ENCODE data around the gene EPB41L4A.

Gene EPB41L4A

DNA sequence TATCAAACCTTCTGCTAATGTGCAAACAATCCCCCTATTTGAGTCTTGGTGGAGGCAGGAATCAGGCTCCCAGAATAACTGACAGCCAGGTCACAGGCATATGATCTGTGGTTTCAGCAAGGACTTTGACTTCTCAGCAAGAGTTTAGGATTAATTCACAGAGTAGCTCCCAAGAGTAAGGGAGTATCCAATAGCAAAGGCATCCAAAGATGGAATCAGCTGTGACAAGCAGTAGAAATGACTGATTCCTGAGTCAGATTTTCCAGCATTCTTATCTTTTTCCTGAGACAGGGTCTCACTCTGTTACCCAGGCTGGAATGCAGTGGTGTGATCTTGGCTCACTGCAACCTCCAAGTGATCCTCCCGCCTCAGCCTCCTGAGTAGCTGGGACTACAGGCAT lies 108.3 kb downstream of the EPB41L4A start:
- Histone ChIP-seq H3K9me3 (ENCODE audit: insufficient read depth, low read depth, low read length) (no peaks in the 10 kb centered on the region), H2AFZ (ENCODE audit: low read length) (no peak overlapping the region), H4K20me1 (ENCODE audit: insufficient read depth, low read length, poor library complexity, severe bottlenecking) (no peaks in the 10 kb centered on the region), H3K4me1 (ENCODE audit: insufficient read depth, low read length, poor library complexity, severe bottlenecking) (peaks cover 2% of the 10 kb centered on the region), H3K27me3 (ENCODE audit: insufficient read depth, low read length, poor library complexity, severe bottlenecking) (no peaks in the 10 kb centered on the region), H3K4me3 (ENCODE audit: low read length, poor library complexity, severe bottlenecking) (no peak overlapping the region), H3K9me2 (replicated peaks; ENCODE audit: low read depth, low read length) (no peaks in the 10 kb centered on the region), H3K79me2 (ENCODE audit: insufficient read depth, low read length) (no peaks in the 10 kb centered on the region), H3F3A (ENCODE audit: low read depth) (no peaks in the 10 kb centered on the region), H3K4me2 (ENCODE audit: low read depth, low read length, poor library complexity, severe bottlenecking) (no peak overlapping the region), H3K9ac (ENCODE audit: low read depth, low read length, poor library complexity, severe bottlenecking) (no peak overlapping the region), H3K36me3 (ENCODE audit: insufficient read depth, low read length) (no peaks in the 10 kb centered on the region)
- no peak for TF ChIP-seq EZH2phosphoT487 (IDR thresholded peaks at IDR 0.05; ENCODE audit: borderline replicate concordance)
- TF ChIP-seq, protein P1, sequence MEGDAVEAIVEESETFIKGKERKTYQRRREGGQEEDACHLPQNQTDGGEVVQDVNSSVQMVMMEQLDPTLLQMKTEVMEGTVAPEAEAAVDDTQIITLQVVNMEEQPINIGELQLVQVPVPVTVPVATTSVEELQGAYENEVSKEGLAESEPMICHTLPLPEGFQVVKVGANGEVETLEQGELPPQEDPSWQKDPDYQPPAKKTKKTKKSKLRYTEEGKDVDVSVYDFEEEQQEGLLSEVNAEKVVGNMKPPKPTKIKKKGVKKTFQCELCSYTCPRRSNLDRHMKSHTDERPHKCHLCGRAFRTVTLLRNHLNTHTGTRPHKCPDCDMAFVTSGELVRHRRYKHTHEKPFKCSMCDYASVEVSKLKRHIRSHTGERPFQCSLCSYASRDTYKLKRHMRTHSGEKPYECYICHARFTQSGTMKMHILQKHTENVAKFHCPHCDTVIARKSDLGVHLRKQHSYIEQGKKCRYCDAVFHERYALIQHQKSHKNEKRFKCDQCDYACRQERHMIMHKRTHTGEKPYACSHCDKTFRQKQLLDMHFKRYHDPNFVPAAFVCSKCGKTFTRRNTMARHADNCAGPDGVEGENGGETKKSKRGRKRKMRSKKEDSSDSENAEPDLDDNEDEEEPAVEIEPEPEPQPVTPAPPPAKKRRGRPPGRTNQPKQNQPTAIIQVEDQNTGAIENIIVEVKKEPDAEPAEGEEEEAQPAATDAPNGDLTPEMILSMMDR (conservative IDR thresholded peaks at IDR 0.05; ENCODE audit: low read length): no peak

DNA sequence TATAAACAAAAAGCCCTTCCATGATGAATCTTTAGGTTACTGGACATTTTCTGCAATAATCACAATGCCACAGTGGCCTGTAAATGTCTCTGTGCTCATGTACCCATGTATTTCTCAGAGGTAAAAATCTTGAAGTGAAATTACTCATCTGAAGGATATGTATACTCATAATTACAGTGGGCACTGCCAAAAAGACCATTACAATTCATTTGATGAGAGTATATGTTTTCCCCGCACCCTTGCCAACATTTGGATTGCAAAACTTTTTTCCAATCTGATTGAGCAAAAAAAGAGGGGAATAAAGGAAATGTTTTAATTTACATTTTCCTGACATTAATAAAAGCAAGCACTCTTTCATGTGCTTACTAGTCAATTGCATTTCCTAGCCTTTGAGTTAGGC lies 110.5 kb downstream of the EPB41L4A start:
- TF ChIP-seq, protein P1 (conservative IDR thresholded peaks at IDR 0.05; ENCODE audit: low read length): no peak
- TF ChIP-seq EZH2phosphoT487 (IDR thresholded peaks at IDR 0.05; ENCODE audit: borderline replicate concordance): no peak

DNA sequence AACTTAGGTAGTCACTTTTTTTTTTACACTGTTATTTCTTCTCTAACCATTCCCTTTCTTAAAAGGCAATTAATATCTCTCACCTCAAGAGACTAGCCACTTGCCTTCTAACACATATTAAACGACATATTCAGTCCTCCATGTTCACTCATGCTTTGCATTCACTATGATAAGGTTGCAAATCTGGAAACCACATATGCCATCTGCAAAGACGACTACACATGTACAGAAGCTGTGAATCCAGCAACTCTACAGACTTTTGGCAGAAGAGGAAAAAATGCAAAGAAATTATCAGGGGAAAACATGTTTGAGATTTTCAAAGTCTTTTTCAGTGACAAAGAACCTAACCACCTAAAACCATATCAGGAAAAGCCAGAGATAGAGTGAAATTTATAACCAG lies 112.1 kb downstream of the EPB41L4A start:
- Histone ChIP-seq H3K4me2 (ENCODE audit: low read depth, low read length, poor library complexity, severe bottlenecking) (no peak overlapping the region), H3F3A (ENCODE audit: low read depth) (no peaks in the 10 kb centered on the region), H3K9me3 (ENCODE audit: insufficient read depth, low read depth, low read length) (no peaks in the 10 kb centered on the region), H4K20me1 (ENCODE audit: insufficient read depth, low read length, poor library complexity, severe bottlenecking) (no peaks in the 10 kb centered on the region), H2AFZ (ENCODE audit: low read length) (no peak overlapping the region), H3K4me1 (ENCODE audit: insufficient read depth, low read length, poor library complexity, severe bottlenecking) (peaks cover 2% of the 10 kb centered on the region), H3K27me3 (ENCODE audit: insufficient read depth, low read length, poor library complexity, severe bottlenecking) (no peaks in the 10 kb centered on the region), H3K9me2 (replicated peaks; ENCODE audit: low read depth, low read length) (no peaks in the 10 kb centered on the region), H3K79me2 (ENCODE audit: insufficient read depth, low read length) (no peaks in the 10 kb centered on the region), H3K4me3 (ENCODE audit: low read length, poor library complexity, severe bottlenecking) (no peak overlapping the region), H3K36me3 (ENCODE audit: insufficient read depth, low read length) (no peaks in the 10 kb centered on the region), H3K9ac (ENCODE audit: low read depth, low read length, poor library complexity, severe bottlenecking) (no peak overlapping the region)
- TF ChIP-seq, protein P1 (conservative IDR thresholded peaks at IDR 0.05; ENCODE audit: low read length): no peak
- no peak for TF ChIP-seq EZH2phosphoT487 (IDR thresholded peaks at IDR 0.05; ENCODE audit: borderline replicate concordance)

More for the DNA sequence above, 110.5 kb downstream of the EPB41L4A start:
- no peak overlapping the region for H3K4me3 ChIP-seq (ENCODE audit: low read length, poor library complexity, severe bottlenecking)
- H4K20me1 ChIP-seq (ENCODE audit: insufficient read depth, low read length, poor library complexity, severe bottlenecking): no peaks in the 10 kb centered on the region
- H3K9me2 ChIP-seq (replicated peaks; ENCODE audit: low read depth, low read length): no peaks in the 10 kb centered on the region
- H2AFZ ChIP-seq (ENCODE audit: low read length): no peak overlapping the region
- no peak overlapping the region for H3K4me2 ChIP-seq (ENCODE audit: low read depth, low read length, poor library complexity, severe bottlenecking)
- no peaks in the 10 kb centered on the region for H3K27me3 ChIP-seq (ENCODE audit: insufficient read depth, low read length, poor library complexity, severe bottlenecking)
- H3K9ac ChIP-seq (ENCODE audit: low read depth, low read length, poor library complexity, severe bottlenecking): no peak overlapping the region
- H3F3A ChIP-seq (ENCODE audit: low read depth): no peaks in the 10 kb centered on the region
- peaks cover 2% of the 10 kb centered on the region for H3K4me1 ChIP-seq (ENCODE audit: insufficient read depth, low read length, poor library complexity, severe bottlenecking)
- no peaks in the 10 kb centered on the region for H3K79me2 ChIP-seq (ENCODE audit: insufficient read depth, low read length)
- no peaks in the 10 kb centered on the region for H3K9me3 ChIP-seq (ENCODE audit: insufficient read depth, low read depth, low read length)
- no peaks in the 10 kb centered on the region for H3K36me3 ChIP-seq (ENCODE audit: insufficient read depth, low read length)
